ENCODE measurements around the gene SMOC1.

The SMOC1 gene

DNA sequence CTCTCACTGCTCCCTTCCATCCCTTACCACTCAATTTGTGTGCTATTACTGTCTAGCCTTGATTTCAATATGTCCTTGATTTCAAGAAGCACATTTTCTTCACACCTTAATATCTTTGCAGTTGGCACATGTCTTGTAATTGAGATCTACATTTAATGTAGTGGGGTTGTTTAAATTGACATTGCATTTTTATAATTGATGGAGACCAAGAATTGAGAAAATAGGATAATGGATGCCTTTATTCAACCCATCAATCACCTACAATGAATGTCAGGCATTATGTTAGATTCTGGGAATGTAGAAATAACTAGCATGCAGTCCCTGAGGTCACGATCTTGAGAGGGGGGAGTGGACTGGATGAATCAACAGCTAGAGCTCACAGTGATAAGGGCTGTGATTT is 94.6 kb downstream of the SMOC1 start:
- no peak overlapping the region for H3K4me3 ChIP-seq (ENCODE audit: low read depth, low read length)

GRCh38 chr14:69979882-69980281 is 100.7 kb downstream of the SMOC1 start:
- no peak overlapping the region for H3K4me3 ChIP-seq (ENCODE audit: low read depth, low read length)

- H3K4me3 ChIP-seq (ENCODE audit: low read depth, low read length): no peak overlapping the region
Measured at GRCh38 chr14:69980457-69981425, 101.5 kb downstream of the SMOC1 start.

DNA sequence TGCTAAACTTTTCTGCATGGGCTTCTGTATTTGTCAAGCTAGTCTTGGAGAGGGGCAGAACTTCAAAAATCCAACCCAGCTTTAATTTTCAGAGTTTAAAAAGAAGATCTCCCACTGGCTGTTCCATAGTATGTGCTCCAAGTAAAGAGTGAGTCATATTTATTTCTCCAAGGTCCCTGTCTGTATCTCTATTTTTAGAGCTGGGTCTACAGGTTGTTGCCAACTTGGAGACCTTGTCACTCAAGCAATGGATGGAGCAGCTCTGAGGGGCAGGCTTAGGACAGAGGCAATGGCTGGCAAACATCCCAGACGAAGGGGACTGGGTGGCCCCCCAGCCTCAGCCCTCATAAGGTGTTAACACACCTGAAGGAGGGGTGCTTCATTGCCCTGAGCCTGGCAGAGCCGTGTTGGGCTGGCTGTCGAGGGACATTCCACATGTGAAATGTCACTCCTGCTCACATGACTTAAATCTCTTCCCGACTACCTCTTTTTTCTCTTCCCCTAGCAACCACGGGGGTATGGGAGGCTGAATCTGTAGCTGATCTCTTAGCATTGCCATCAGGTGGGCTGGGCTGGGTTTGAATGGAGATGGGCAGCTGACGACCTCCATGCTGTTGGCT is 103.1 kb downstream of the SMOC1 start:
- H3K4me3 ChIP-seq (ENCODE audit: low read depth, low read length): no peak overlapping the region

DNA sequence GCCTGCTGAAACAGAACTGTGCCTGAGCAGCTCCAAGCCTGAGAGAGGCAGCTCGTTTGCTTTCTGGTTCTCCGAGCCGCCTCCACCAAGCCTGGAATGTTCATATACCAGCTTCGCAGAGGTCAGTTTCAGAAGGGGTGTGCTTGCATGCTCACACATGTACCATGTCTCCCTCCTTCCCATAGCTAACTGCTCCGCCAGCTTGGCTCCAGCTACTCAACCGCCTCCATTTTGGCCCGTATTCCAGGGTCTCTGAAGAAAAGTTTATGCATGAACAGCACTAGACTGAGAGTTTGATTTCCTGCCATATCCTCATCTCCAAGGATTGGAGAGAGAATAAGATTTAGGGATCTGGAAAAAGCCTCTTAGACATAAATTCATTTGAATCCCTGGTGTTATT is 103.7 kb downstream of the SMOC1 start:
- H3K4me3 ChIP-seq (ENCODE audit: low read depth, low read length): no peak overlapping the region

DNA sequence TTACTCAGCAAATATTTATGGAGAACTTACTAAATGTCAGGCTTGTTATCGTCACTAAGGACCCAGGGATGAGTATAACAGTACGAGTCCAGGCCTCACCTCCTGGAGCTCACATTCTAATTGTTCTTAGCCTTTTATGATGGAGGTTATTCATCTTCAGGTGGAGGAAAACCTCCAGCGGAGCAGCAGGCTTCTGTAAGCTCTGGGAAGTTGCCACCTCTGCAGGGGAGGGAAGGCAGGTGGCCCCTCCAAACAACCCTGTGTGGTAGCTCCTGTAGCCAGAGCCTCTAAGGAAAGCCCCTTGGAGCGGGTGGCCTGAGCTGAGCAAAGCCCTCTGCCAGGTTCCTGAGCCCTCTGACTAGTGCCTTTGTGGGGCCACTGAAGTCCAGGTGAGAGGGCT is 104.1 kb downstream of the SMOC1 start:
- no peak overlapping the region for H3K4me3 ChIP-seq (ENCODE audit: low read depth, low read length)

GRCh38 chr14:69985463-69985862 is 106.2 kb downstream of the SMOC1 start:
- no peak overlapping the region for H3K4me3 ChIP-seq (ENCODE audit: low read depth, low read length)

GRCh38 chr14:69986336-69986735 is 107.1 kb downstream of the SMOC1 start:
- no peak overlapping the region for H3K4me3 ChIP-seq (ENCODE audit: low read depth, low read length)

DNA sequence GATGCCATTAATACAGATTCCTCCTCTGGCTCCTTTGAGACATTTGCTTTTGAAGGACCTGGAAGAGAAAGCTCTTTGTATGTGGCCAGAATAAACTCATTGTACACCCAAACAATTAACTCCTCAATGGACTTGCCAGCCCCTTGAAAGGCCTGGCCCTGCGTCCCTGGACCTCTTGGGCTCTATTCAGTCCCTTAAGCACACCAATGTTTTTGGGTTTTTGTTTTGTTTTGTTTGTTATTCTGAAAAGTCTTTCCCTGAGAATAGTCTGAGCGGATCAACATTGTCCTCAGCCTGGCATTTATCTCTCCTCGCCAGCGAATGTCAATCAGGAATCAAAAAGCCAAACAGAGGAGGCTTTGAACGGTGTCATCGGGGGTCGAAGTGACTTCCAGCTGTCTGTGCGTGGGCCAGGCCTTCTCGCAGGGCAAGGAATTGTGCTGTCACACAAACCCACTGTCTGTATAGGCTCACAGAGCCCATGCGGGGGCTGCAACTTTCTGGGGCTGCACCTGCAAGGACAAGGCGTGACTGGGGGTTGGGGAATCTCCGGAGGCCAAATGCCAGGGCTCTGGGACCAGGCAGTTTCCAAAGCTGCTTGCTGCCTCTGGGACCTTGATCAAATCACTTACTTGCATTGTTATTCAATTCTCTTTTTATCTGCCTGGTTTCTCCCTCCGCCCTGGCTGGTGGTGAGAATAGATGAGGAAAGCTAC is 108.3 kb downstream of the SMOC1 start:
- H3K4me3 ChIP-seq (ENCODE audit: low read depth, low read length): no peak overlapping the region

- no peak overlapping the region for H3K4me3 ChIP-seq (ENCODE audit: low read depth, low read length)
Measured at GRCh38 chr14:69988979-69989378, 109.8 kb downstream of the SMOC1 start.

GRCh38 chr14:69989622-69990021 is 110.4 kb downstream of the SMOC1 start:
- H3K4me3 ChIP-seq (ENCODE audit: low read depth, low read length): no peak overlapping the region

DNA sequence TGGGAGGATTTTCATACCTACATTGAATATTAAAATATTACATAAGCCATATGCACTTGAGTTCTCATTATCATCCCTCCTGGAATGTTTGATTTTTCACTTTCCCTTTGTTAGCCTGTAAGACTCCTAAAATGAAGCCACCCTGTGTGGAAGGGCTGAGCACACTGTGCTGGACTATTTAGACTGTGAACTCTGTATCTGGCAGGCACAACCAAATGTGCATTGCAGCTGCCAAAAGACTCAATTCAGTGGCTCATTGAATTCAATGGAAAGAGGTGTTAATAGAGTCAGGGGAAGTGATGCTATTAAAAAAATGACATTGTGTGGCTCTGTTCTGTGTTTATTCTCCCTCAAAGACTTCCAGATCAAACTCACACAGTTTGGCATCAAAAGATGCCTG is 111.1 kb downstream of the SMOC1 start:
- H3K4me3 ChIP-seq (ENCODE audit: low read depth, low read length): no peak overlapping the region

DNA sequence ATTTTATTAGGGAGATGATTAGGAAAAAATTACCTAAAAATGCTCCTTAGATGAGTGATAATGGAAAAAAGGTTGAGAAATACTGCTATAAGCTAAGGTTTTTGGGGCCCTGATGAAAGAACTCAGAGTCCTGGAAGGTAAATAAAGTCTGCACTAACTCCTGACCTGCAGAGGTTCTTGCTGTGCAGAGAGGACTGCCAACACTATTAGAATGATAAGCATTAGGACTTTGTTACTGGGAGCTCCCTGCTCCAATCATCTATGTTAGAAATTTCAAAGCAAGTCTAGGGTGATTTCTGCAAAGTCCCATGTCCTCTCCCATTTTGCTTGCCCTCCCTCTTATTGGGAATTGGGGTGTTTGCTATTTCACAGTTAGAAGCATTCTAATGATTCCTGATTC is 112.2 kb downstream of the SMOC1 start:
- H3K4me3 ChIP-seq (ENCODE audit: low read depth, low read length): no peak overlapping the region

DNA sequence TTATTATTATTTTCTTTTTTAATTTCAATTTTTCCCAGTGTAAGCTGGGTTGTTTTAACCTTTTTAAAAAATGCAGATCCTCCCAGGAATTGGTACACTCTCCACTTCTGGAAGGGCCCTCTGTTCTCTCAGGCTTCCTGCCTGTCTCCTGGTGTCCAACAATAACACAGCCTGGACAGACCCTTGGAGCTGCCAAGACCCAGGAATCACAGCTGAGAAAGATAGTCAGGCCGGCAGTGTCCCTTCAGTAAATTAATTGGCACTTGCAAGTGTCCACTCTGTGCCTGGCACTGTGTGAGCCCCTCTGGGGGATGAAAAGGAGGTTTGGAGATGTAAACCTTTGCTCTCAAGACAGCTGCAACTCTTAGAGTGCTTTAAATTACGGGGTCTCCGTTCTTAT is 113.3 kb downstream of the SMOC1 start:
- no peak overlapping the region for H3K4me3 ChIP-seq (ENCODE audit: low read depth, low read length)

GRCh38 chr14:69993326-69993725 is 114.1 kb downstream of the SMOC1 start:
- no peak overlapping the region for H3K4me3 ChIP-seq (ENCODE audit: low read depth, low read length)

DNA sequence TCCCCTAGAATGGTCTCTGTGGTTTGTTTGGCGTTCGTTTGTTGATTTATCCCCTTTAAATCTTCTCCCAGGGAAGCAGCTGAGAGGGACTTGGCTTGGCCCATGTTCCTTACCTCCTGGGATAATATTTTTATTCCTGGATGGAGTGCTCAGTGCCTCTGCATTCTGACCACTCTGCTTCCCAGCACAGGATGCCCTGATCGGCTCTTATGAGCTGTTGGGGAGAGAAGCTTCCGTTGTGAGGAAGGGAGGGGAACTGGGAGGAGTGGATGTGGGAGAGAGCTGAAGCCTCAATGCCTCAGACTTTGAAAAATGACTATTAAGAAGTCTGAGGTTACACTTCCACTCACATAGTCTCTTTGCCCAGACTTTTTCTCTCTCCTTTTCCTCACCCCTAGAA is 114.8 kb downstream of the SMOC1 start:
- H3K4me3 ChIP-seq (ENCODE audit: low read depth, low read length): no peak overlapping the region

GRCh38 chr14:69996216-69996615 is 117.0 kb downstream of the SMOC1 start:
- H3K4me3 ChIP-seq (ENCODE audit: low read depth, low read length): no peak overlapping the region

DNA sequence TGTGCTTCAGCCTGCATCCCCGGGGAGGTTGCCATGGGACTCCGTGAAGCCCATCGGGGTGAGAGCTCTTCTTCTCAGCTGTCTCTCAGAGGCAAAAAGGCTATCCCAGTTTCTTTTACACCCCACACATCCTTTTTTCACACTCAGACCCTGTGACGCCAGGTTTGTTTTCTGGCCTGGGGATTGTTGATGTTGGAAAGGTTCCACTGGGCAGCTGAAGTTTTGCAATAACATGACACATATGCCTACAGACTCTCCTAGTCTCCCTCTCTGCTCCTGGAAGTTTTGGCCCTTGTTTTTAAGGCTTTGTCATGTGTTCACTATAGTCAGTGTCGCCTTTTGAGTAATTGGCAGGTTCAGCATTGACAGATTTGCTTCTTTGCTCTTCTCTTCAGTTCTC is 118.6 kb downstream of the SMOC1 start:
- no peak overlapping the region for H3K4me3 ChIP-seq (ENCODE audit: low read depth, low read length)

GRCh38 chr14:69999261-69999674 is 120.1 kb downstream of the SMOC1 start:
- no peak overlapping the region for H3K4me3 ChIP-seq (ENCODE audit: low read depth, low read length)

DNA sequence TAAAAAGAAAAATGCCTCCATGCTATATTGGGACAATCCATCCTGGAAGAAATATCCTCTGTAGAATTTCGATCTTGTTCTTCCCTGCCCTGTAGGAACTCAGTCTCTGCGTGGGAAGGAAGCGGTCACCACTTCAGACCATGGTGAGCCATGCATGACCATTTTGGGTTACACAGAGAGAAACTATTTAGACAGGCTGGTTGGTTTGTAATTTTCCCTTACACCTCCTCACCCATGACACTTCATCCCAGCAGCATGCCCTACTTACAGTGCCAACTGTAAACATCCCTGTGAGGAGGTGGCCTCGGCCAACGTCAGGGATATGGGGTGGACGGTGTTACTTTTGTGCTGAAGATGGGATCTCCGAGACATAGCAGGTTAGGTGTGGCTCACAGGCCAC is 121.4 kb downstream of the SMOC1 start:
- no peak overlapping the region for H3K4me3 ChIP-seq (ENCODE audit: low read depth, low read length)

DNA sequence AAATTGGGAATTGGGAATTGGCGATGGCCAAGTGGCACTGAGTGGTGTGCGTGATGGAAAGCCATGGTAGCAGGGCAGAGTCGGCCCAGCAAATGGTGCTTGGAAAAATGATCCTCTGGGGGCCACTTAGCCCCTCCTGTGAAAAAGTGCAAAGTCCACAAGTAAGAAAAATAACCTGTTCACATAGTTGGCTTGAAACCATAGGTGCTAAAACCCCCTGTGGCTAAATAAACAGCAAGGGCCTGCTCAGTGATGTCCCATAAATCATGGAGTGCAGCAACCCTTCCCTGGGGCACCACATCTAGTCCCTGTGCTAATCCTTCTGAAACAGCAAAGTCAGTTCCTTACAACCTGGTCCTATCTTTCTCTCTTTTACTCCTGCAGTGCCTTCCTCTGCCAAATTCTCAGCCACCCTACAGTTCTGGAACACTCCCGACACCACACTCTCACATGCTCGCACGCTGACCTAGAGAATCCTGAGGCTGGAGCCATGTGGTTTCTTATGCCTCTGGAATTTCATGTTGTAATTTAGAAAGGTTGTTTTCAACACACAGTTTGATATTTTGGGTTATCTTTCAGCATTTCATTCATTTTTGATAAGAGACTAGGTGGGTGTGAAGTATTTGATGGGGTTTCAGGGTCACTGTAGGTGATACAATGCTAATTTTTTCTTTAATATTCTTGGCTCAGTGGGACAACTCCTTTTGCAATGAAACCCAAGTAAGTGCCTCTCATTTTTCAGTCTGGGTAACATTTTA is 123.6 kb downstream of the SMOC1 start:
- no peak overlapping the region for H3K4me3 ChIP-seq (ENCODE audit: low read depth, low read length)
